Measurements from ENCODE around the gene TRNT1. TPM values are rescaled to one million over a fixed set of nuclear protein-coding genes. Genes with fewer than 3 reads are reported as not detected.

TRNT1 gene
- total RNA-seq, 1 donor from 2014 or later: 16.4 TPM

- no peak overlapping the region for H3K4me3 ChIP-seq
- no peak for TF ChIP-seq CTCF (IDR thresholded peaks at IDR 0.05)
- no peaks in the 10 kb centered on the region for H3K27me3 ChIP-seq
- no peaks in the 10 kb centered on the region for H3K4me1 ChIP-seq
- no peak for DNase-seq (ENCODE audit: low spot score in 2 of 2)
- H3K36me3 ChIP-seq: no peaks in the 10 kb centered on the region
- no peaks in the 10 kb centered on the region for H3K9me3 ChIP-seq
- H3K27ac ChIP-seq: no peak overlapping the region
- intact Hi-C loops (cut with DNase I): no loop called here
Observed at GRCh38 chr3:3085782-3086181, 41.0 kb upstream of the TRNT1 start.

GRCh38 chr3:3086239-3086638 is 40.5 kb upstream of the TRNT1 start:
- no peak for TF ChIP-seq CTCF (IDR thresholded peaks at IDR 0.05)
- H3K4me1 ChIP-seq: no peaks in the 10 kb centered on the region
- no peak overlapping the region for H3K4me3 ChIP-seq
- no peaks in the 10 kb centered on the region for H3K9me3 ChIP-seq
- H3K36me3 ChIP-seq: no peaks in the 10 kb centered on the region
- no peak overlapping the region for H3K27ac ChIP-seq
- H3K27me3 ChIP-seq: no peaks in the 10 kb centered on the region
- DNase-seq (ENCODE audit: low spot score in 2 of 2): no peak
- intact Hi-C loops (cut with DNase I): no loop called here

GRCh38 chr3:3087279-3087678 is 39.5 kb upstream of the TRNT1 start:
- intact Hi-C loops (cut with DNase I): no loop called here
- H3K4me3 ChIP-seq: no peak overlapping the region
- no peak for DNase-seq (ENCODE audit: low spot score in 2 of 2)

GRCh38 chr3:3087716-3088465 is 38.8 kb upstream of the TRNT1 start:
- H3K9me3 ChIP-seq: no peaks in the 10 kb centered on the region
- no peaks in the 10 kb centered on the region for H3K36me3 ChIP-seq
- no peak overlapping the region for H3K4me3 ChIP-seq
- intact Hi-C loops (cut with DNase I): no loop called here
- no peak for DNase-seq (ENCODE audit: low spot score in 2 of 2)
- H3K4me1 ChIP-seq: no peaks in the 10 kb centered on the region
- no peak for TF ChIP-seq CTCF (IDR thresholded peaks at IDR 0.05)
- H3K27ac ChIP-seq: no peak overlapping the region
- no peaks in the 10 kb centered on the region for H3K27me3 ChIP-seq

More at GRCh38 chr3:3087279-3087678, 39.5 kb upstream of the TRNT1 start:
- Histone ChIP-seq H3K9me3 (no peaks in the 10 kb centered on the region), H3K36me3 (no peaks in the 10 kb centered on the region), H3K4me1 (no peaks in the 10 kb centered on the region), H3K27ac (no peak overlapping the region), H3K27me3 (no peaks in the 10 kb centered on the region)
- TF ChIP-seq CTCF (IDR thresholded peaks at IDR 0.05): no peak

GRCh38 chr3:3089017-3089416 is 37.7 kb upstream of the TRNT1 start:
- H3K9me3 ChIP-seq: no peaks in the 10 kb centered on the region
- no peak for TF ChIP-seq CTCF (IDR thresholded peaks at IDR 0.05)
- H3K36me3 ChIP-seq: no peaks in the 10 kb centered on the region
- no peaks in the 10 kb centered on the region for H3K27me3 ChIP-seq
- no peak overlapping the region for H3K4me3 ChIP-seq
- H3K27ac ChIP-seq: no peak overlapping the region
- no peak for DNase-seq (ENCODE audit: low spot score in 2 of 2)
- no peaks in the 10 kb centered on the region for H3K4me1 ChIP-seq
- intact Hi-C loops (cut with DNase I): no loop called here
